ENCODE results near the gene PAX5.

The PAX5 gene

GRCh38 chr9:37025823-37026112 lies 8.3 kb downstream of the PAX5 start:
- in situ Hi-C loops (cut with HindIII; ENCODE audit: low sequenced_read_pairs), result no loop called here

GRCh38 chr9:37025071-37025822 lies 8.8 kb downstream of the PAX5 start:
- in situ Hi-C loops (cut with HindIII; ENCODE audit: low sequenced_read_pairs), result no loop called here

- in situ Hi-C loops (cut with HindIII; ENCODE audit: low sequenced_read_pairs), result no loop called here
Measured at GRCh38 chr9:37017546-37017945, 16.5 kb downstream of the PAX5 start.

- in situ Hi-C loops (cut with HindIII; ENCODE audit: low sequenced_read_pairs), result no loop called here
Measured at GRCh38 chr9:37011530-37011929, 22.5 kb downstream of the PAX5 start.

- in situ Hi-C loops (cut with HindIII; ENCODE audit: low sequenced_read_pairs), result no loop called here
Measured at GRCh38 chr9:37010976-37011375, 23.1 kb downstream of the PAX5 start.

- in situ Hi-C loops (cut with HindIII; ENCODE audit: low sequenced_read_pairs), result no loop called here
Measured at GRCh38 chr9:37010180-37010579, 23.9 kb downstream of the PAX5 start.

- in situ Hi-C loops (cut with HindIII; ENCODE audit: low sequenced_read_pairs), result no loop called here
Measured at GRCh38 chr9:37007295-37007694, 26.8 kb downstream of the PAX5 start.

GRCh38 chr9:37005517-37006140 lies 28.4 kb downstream of the PAX5 start:
- in situ Hi-C loops (cut with HindIII; ENCODE audit: low sequenced_read_pairs), result no loop called here

GRCh38 chr9:37004424-37004935 lies 29.6 kb downstream of the PAX5 start:
- in situ Hi-C loops (cut with HindIII; ENCODE audit: low sequenced_read_pairs), result no loop called here

GRCh38 chr9:37002413-37003217 lies 31.5 kb downstream of the PAX5 start:
- in situ Hi-C loops (cut with HindIII; ENCODE audit: low sequenced_read_pairs), result no loop called here

- in situ Hi-C loops (cut with HindIII; ENCODE audit: low sequenced_read_pairs), result no loop called here
Measured at GRCh38 chr9:37002036-37002412, 32.0 kb downstream of the PAX5 start.

GRCh38 chr9:37001459-37001858 lies 32.6 kb downstream of the PAX5 start:
- in situ Hi-C loops (cut with HindIII; ENCODE audit: low sequenced_read_pairs), result no loop called here

GRCh38 chr9:36999728-37000333 lies 34.2 kb downstream of the PAX5 start:
- in situ Hi-C loops (cut with HindIII; ENCODE audit: low sequenced_read_pairs), result no loop called here

GRCh38 chr9:36997414-36997813 lies 36.7 kb downstream of the PAX5 start:
- in situ Hi-C loops (cut with HindIII; ENCODE audit: low sequenced_read_pairs), result no loop called here

GRCh38 chr9:36996706-36997086 lies 37.4 kb downstream of the PAX5 start:
- in situ Hi-C loops (cut with HindIII; ENCODE audit: low sequenced_read_pairs), result no loop called here

GRCh38 chr9:36995927-36996705 lies 38.0 kb downstream of the PAX5 start:
- in situ Hi-C loops (cut with HindIII; ENCODE audit: low sequenced_read_pairs), result no loop called here

- in situ Hi-C loops (cut with HindIII; ENCODE audit: low sequenced_read_pairs), result no loop called here
Measured at GRCh38 chr9:36993933-36994764, 39.9 kb downstream of the PAX5 start.

- in situ Hi-C loops (cut with HindIII; ENCODE audit: low sequenced_read_pairs), result no loop called here
Measured at GRCh38 chr9:36992501-36993316, 41.4 kb downstream of the PAX5 start.

GRCh38 chr9:36991516-36992134 lies 42.4 kb downstream of the PAX5 start:
- in situ Hi-C loops (cut with HindIII; ENCODE audit: low sequenced_read_pairs), result no loop called here

Data from endothelial cell of hepatic sinusoid (primary cell).